ENCODE results near the gene OTUB2.

Gene OTUB2

DNA sequence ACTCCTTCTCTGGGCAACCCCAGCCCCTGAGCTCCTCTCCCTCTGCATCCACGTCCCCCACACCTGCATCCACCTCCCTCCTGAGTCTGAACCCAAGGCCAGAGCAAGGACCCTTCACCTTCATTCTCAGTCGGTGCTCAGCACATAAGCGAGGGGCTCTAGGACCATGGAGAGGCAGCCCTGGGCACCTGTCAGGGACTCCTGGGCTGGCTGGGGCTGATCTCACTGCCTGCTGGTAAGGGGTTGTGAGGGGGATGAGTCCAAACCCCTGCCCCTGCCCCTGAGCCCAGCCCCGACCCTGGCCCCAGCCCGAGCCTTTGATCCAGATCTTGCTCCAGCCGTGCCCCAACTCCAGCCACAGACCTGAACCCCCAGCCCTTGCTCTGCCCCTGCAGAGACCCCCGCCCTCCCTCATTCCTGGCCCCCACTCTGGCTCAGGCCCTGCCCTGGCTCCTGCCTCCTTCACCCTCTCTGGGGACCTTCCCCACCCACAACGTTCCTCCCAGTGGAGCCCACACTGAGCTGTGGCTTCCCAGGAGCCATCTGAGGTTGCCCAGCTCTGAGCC lies 29.9 kb upstream of the OTUB2 start:
- no peak for DNase-seq (ENCODE audit: low read depth in 2 of 2)

DNA sequence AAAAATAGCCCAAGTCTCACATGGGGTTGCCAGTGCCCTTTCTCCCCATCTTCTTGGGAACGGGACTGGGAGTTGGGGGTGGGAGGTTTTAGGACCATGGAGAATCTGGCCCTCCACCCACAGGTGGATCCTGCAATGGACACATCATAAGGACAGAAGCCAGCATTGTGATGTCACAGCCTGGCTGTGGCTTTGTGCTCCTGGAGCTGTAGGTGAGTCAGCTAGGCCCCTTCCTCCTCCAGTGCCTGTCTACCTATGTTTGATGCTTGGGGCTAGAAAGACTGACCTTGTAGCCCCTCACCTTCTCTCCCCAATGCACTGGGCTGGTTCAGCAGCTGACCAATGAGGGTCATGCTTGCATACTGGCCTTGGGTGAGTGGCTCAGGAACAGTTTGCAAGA lies 29.1 kb upstream of the OTUB2 start, which contains the start of gene CCDC197:
TSS of gene CCDC197 (plus strand) at position 220 of the 400 bp plus-strand sequence. CDS start 831 bp downstream, outside the sequence.
- DNase-seq (ENCODE audit: low read depth in 2 of 2): no peak

DNA sequence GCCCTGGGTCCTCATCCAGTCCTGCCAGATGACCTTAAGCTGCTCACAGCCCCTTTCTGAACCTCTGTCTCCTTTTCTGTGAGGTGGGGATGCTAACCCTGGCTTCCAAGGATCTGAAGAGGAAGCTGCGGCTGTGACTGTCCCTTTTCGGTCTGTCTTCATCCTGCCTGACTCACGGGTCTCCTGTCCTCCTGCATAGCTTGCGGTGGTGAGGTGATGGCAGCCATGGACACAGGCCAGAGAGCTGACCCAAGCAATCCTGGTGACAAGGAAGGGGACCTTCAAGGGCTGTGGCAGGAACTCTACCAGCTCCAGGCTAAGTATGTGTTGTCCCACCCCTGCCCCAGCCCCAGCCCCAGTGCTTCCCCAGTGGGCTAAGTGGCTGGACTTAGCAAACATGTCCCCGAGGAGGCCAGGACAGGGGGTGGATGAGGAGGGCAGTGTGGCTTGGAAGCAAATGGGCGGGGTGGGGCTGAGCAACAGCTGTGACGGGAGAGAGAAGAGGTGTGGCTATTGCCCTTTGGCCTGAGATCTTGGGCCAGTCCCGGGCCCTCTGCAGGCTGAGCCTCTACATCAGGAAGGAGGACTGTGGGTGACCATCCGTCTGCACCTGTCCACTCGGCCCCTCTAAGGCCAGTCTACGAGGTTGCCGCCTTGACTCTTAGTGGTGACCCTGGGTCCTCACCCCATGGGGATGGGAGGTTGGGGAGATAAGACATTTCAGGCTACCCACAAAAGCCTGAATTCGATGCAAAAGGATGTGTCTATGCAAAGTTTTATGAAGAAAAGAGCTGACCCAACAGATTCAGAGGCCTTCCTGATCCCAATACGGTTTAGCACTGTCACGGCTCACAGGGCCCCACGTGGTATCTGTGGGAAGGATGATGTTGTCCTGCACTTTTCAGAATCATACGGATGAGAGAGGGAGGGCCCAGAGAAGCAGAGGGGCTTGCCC lies 27.9 kb upstream of the OTUB2 start:
- no peak for DNase-seq (ENCODE audit: low read depth in 2 of 2)

DNA sequence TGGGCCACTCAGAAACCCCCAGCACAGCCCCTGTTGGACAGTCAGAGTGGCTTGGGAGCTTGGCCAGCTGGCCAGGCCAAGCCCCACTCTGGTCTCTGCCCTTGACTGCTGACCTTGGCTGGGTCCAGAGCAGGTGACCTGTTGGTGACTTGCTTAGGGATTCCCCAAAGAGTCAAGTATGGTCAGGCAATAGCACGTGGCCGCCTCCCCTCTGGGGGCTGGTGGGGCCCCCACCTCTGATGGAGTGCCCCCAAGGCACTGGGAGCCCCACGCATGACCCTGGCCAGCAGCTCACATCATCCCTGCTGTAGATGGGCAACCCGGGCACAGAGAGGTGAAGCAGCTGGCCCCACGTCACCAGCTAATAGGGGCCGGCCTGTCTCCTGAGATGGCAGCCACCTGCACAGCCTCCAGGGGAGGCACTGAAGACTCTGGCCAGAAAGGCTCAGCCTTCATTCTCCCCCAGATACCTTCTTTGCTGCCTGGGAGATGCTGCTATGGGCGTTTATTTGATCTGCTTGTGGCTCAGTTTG lies 27.2 kb upstream of the OTUB2 start:
- DNase-seq (ENCODE audit: low read depth in 2 of 2): no peak

DNA sequence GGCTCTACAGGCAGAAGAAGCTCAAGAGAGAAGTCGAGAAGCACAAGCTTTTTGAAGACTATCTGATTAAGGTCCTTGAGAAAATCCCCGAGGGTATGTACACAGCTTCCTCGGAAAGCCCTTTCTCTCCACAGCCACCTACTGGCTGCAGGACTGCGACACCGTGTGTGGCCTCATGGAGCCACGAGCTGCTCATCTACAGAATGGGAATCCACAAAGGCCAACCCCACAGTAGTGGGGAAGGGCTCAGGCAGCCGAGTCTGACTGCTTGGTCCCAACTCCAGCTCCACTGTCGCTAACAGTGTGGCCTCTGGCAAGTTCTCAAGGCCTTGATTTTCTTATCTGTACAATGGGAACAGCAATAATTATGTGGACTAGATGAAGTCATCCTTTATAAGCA lies 26.6 kb upstream of the OTUB2 start:
- no peak for DNase-seq (ENCODE audit: low read depth in 2 of 2)

DNA sequence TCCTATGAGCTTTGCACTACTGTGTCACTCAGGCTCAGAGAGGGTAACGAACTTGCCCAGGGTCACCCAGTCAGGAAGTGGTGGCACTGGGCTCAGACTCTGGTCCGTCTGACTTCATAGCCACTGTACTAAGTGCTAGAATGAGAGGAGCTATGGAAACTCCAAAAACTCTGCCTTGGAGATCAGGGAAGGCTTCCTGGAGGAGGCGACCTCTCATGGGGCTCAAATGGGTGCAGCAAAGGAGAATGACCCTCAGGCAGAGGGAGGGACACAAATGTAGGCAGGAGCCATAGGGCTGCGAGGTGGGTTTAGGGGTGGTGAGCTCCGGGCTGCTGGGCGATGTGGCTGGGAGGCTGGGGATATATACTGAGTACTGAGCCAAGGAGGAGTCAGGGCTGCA lies 25.9 kb upstream of the OTUB2 start:
- DNase-seq (ENCODE audit: low read depth in 2 of 2): no peak

DNA sequence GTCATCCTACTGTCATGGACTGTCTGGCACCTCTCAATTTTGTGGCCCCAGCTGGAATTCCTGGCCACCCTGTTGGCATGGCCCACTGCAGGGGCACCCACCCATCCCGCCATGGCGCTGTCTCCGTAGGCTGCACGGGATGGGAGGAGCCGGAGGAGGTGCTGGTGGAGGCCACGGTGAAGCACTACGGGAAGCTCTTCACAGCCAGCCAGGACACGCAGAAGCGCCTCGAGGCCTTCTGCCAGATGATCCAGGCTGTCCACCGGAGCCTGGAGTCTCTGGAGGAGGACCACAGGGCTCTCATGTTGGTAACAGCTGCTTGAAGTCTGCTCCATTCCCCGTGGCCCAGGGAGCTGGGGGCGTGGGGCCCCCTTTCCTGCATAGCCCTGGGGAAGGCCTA lies 25.1 kb upstream of the OTUB2 start:
- no peak for DNase-seq (ENCODE audit: low read depth in 2 of 2)

DNA sequence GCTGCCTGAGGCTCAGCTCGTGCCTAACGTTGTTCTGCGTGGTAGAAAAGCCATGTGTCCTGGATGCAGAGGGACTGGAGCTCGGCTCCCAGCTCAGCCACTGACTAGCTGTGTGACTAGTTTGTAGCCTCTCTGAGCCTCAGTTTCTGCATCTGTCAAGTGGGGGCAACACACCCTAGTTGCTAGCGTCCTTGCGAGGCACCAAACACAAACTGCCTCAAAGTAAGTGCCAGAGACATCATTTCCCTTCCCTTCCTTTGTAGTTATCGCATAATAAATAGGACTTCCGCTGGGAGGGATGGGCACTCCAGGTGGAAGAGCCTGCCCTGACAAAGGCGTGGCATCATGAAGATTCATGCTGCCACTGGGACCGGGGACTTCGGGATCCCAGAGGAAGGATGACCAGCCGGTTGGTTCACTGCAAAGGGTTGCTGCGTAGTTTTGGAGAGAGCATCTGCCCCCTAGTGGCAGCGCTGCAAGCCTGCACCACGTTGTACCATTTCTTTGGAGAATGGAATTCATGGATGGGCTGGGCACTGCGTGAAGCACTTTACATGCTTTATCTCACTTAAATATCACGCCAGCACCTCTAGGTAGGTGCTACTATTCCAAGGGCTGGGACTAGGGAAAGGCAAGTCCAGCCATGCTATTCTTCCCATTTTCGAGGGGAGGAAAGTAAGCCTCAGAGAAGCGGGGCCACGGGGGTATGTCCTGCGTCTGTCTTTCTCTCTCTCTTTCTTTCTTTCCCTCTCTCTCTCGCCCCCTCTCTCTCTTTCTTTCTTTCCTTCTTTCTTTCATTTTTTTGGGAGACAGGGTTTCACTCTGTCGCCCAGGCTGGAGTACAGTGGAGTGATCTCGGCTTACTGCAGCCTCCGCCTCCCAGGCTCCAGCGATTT lies 24.4 kb upstream of the OTUB2 start:
- peak in 1 of 2 donors; percentile 28 for DNase-seq (ENCODE audit: low read depth in 2 of 2)

DNA sequence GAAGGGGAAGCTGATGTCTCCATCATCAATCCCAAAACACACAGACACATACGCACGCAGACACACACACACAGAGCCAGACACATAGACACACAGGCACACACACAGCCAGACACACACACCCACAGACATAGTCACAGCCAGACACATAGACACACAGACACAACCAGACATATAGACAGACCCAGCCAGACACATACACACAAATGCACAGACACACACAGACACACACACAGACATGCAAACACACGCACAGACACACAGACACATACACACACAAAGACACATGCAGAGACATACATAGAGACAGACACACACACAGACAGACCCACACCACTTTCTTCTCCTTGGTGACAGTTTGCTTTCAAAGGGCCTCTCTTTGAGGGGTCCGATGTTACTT lies 22.7 kb upstream of the OTUB2 start:
- DNase-seq (ENCODE audit: low read depth in 2 of 2): no peak

DNA sequence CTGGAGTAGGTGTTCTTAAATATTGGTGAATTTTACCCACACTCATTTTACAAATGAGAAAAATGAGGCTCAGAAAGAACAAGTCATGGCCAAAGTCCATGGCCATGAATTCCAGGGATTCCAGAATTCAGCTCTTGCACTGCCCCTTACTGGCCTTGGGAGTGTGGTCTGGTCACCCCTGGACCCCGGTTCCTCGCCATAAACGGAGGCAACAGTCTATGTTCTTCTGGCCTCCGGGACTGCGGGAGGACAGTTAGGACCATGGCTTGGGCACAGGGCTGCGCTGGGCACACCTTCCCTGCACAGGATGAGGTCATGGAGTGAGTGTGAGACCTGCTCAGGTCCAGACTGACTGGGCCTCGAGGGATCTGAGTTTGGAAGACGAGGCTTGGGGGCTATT lies 22.1 kb upstream of the OTUB2 start:
- no peak for DNase-seq (ENCODE audit: low read depth in 2 of 2)

DNA sequence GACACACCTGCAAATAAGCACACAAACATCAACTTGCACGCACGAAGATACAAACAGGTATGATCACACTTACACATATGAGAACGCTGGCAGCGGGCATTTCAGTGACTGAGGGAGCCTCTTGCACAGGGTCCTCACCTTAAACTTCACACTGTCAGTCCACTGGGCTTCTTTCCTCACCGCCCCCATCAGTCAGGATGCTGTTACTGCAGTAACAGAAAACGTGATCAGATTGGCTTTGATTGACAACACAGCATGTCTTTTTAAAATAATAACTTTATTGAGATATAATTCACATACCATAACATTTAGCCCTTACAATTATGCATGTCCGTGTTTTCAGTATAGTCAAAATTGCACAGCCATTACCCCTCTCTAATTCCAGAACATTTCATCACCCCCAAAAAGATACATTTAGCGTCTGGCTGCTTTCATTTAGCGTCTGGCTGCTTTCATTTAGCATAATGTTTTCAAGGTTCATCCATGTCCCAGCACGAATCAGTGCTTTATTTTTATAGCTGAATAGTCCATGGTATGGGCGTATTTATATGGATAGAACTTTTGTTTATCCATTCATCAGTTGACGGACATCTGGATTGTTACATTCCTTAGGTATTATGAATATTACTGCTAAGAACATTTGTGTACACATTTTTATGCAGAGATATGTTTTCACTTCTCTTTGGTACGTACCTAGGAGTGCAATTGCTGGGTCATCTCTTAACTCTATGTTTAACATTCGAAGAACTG lies 20.6 kb upstream of the OTUB2 start:
- DNase-seq (ENCODE audit: low read depth in 2 of 2): no peak

DNA sequence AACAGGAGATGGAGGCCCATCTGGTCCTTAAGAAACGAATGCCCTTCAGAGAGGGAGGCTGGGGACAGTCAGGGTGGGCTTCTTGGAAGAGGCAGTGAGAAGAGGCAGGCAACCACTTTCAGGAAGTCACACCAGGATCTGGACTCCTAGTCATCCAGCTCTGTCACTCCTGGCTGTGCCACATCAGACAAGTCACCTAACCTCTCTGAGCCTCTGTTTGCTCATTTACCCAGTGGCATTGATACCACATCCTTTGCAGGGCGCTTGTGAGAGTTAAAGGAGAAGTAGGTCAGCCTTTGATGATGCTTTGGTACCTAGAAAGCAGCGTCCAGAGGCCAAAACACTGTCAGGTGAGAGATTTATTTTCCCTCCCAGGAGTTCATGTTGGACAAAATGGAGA lies 17.9 kb upstream of the OTUB2 start:
- no peak for DNase-seq (ENCODE audit: low read depth in 2 of 2)

DNA sequence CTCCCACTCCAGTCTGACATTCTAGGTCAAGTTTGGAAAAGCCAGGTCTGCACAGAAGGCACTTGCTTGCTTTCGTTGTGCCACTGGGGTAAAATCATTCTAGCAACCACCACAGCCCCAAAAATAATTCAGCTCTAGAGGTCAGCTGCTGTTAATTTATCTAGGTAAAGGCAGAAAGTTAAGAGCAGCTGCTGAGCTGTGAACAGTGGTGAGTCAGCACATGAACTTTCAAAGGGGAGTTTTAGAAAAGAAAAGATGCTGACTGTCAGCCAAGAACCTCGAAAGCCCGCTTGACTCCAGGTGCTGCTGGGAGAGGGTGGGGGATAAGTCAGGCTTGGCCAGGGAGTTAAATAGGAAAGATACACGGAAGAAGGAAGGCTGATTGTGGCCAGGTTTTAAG lies 16.4 kb upstream of the OTUB2 start:
- no peak for DNase-seq (ENCODE audit: low read depth in 2 of 2)

DNA sequence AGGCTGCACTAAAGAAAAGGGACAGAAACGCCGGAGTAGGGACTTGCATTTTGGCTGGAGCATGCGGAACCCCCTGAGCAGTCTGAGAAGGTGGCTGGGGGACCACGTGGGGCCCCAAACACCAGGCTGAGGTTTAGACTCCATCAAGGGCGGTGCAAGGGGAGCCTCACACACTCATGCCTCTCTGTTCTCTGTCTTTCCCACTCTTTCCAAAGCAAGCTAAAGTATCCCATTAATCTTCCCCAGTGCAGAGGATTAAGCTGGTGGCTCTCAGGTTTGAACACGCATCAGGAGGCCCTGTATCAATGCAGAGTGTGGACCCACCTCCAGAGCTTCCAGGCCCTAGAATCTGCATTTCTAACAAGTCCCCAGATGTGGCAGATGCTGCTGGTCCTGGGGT lies 15.5 kb upstream of the OTUB2 start:
- no peak for DNase-seq (ENCODE audit: low read depth in 2 of 2)

DNA sequence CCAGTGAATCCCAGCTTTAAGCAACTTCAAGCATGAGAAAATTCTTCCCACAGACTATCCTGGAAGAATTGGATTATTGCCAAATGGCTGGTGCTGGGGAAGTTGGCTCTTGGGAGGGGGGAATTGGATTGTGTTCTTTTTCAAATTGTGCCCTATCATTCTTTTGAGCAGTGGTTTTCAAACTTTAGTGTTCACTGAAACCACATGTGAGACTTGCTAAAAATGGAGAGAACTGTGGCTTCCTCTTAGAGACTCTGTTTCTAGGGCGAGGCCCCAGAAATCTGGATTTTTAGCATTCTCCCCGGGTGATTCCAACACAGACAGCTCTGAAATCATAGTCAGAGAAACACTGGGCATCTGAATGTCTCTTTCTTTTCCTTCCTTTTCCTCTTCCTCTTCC lies 14.3 kb upstream of the OTUB2 start:
- DNase-seq (ENCODE audit: low read depth in 2 of 2): no peak

DNA sequence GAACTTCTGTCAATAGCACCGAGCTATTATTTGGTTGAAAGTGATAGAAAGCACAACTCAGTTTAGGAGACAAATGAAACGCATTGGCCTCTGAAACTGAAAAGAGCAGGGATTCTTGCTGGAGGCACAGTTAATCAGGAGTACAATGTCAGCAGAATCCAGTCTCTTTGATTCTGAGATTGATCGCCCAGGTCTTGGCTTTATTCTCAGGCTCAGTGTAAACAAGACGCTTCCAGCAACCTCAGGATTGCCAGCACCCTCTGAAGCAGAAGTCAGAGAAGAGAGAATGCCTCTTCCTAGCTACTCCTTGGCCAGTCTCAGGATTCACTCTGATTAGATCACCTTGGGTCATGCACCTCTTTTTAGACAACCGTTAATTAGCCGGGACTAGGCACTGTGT lies 11.8 kb upstream of the OTUB2 start:
- no peak for DNase-seq (ENCODE audit: low read depth in 2 of 2)

DNA sequence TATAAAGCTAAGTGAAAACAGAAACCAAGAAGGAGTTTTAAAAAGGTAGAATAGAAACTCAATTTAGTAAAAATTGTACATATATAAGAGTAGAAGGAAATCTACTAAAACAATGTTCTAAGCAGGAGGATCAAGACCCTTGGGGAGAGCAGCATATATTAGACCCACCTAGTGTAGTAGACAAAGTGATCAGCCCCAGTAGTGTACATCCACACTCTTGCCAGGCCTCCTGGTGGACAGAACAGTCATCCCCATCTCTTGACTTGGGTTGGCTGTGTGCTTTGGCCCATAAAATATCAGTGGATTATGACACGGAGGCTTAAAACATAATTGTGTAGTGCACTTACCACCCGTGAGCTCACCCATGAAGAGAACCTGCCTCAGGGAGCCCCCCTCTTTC lies 10.9 kb upstream of the OTUB2 start:
- no peak for DNase-seq (ENCODE audit: low read depth in 2 of 2)

DNA sequence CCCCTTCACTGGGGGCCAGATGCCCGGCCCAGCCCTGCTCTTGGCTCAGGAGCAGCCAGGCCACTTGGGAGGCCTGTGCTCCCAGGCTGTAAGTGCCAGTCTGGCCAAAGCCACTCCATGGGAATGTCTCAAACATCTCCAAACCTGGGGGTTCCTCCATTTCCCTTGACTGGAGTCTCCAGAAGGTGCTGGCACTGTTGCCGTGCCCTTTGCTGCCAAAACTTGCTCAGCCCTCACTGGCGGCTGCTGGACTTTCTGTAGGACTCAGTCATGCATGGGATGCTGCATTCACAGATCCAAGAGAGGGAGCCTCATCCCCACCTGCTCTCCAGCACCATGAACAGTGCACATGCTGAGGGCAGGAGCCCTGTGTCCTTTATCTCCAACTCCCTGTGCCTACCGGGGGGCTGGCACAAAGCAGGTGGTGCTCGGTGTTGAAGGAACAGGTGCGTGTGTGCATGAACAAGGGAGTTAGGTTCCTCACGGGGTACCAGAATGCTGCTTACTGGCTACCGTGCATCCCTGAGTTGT lies 9.6 kb upstream of the OTUB2 start:
- no peak for DNase-seq (ENCODE audit: low read depth in 2 of 2)

DNA sequence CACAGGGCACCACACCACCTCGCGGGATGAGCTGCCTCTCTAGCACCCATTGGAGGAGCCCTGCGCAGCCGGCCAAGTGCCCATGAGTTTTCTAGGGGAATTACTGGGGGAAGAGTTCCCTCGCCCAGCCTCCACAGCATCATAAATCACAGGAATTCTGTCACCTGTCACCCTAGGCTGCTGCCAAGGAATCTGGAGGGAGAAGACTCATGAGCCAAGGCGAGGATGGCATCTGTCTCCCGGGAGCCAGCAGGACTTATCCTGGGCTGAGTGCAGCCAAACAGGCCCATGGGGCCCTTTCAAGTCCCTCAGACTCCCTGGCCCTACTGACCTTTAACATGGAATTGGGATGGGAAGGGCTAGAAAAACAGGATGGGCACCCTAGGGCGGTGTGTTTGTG lies 7.8 kb upstream of the OTUB2 start:
- DNase-seq (ENCODE audit: low read depth in 2 of 2): no peak

DNA sequence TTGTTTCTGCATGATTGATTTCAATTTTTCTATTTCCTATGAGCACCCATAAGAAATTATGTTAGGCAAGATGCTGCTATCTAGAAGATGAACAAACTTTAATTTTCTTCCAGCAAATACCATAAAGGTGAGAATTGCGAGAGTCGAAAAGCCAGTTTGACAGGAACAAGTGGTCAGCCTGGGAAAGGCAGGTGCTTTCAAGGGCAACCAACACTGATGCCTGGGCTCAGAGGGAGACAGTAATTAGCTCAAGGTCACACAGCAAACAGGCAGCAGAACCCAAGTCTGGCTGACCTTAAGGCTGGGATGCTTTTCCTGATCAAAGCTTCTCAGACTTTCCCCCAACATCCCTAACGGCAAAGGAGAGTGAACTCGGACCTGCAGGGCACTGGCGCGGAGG lies 6.8 kb upstream of the OTUB2 start:
- DNase-seq (ENCODE audit: low read depth in 2 of 2): no peak

DNA sequence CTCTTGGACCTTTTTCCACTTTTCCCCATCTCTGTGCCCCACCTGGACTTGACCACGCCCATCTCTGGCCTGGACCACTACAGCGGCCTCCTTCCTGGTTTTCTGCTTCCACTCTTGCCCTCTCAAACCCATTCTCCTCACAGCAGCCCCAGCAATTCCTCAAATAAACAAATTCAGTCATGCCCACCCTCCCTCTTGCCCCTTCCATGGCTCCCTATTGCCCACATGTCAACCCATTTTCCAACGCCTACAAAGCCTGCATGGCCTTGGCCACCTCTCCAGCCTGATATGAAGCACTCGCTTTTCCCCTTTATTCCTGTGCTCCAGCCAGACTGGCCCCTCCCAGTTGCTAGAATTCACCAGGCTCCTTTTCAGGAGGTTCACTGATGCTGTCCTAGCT lies 5.9 kb upstream of the OTUB2 start:
- DNase-seq (ENCODE audit: low read depth in 2 of 2): no peak

All from stimulated activated CD8-positive, alpha-beta memory T cell treated with anti-CD3 and anti-CD28 coated beads, Interleukin-2, amount 100 ng/mL, for 48 hours (primary cell).